Breast epithelium (tissue), 3 donors: ENCODE data around the gene PTPRU.

ENCODE experiments used
- POLR2A ChIP-seq: fragments of 450-650 bp; IDR thresholded peaks from one replicate; pipeline ENCODE4 v1.6.1; 2016; ENCODE audit warnings: antibody characterized with exemption, mild to moderate bottlenecking, moderate library complexity
- POLR2AphosphoS5 ChIP-seq, 3 donors: sonication (generic); formaldehyde crosslinking; IDR thresholded peaks; one replicate each; pipeline ENCODE4 v1.6.1; 2017; ENCODE audit warnings: antibody characterized with exemption in 3 of 3
- TF ChIP-seq, protein P1 (sequence below), 3 donors: fragments of 450-650 bp; IDR thresholded peaks; one replicate each; pipeline ENCODE4 v1.5.1; 2016 to 2017; ENCODE audit warnings: antibody characterized with exemption in 3 of 3, mild to moderate bottlenecking in 3 of 3, moderate library complexity in 3 of 3

DNA sequence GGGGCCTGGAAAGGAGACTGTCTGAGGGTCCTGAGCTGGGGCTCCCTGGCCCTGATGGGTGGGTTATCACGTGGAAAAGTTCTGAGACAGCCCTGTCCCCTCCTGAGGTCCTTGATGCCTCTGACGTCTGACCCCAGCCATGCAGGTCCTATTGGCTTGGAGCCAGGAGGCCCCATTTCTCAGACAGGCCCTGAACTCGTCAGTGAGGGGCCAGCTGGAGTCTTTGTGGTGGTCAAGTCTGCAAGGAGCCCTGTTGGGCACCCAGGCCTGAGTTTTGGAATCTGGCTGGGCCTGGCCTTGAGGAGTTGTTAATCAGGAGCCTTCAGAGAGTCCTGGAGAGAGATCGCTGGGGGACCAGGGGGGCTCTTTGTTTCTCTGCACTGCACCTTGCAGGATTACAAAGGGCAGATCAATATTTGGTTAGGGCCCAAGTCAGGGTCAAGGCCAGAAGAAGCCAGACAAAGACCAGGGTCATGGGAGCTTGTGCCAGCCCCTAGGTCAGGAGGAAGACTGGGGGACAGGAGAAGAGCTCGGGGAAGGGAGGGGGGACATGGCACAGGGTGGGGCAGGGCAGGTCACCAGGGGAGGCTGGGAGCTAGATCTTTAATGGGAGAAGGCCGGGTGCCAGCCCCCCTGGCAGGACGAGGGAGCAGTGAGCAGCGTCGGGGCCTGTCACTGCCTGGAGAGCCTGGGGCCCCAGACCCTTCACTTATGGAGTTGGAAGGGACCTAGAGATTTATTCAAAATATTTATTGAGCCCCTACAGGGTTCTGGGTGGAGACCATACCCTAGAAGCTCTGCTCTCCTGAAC, 83.2 kb downstream of the PTPRU start:
- TF ChIP-seq, protein P1, sequence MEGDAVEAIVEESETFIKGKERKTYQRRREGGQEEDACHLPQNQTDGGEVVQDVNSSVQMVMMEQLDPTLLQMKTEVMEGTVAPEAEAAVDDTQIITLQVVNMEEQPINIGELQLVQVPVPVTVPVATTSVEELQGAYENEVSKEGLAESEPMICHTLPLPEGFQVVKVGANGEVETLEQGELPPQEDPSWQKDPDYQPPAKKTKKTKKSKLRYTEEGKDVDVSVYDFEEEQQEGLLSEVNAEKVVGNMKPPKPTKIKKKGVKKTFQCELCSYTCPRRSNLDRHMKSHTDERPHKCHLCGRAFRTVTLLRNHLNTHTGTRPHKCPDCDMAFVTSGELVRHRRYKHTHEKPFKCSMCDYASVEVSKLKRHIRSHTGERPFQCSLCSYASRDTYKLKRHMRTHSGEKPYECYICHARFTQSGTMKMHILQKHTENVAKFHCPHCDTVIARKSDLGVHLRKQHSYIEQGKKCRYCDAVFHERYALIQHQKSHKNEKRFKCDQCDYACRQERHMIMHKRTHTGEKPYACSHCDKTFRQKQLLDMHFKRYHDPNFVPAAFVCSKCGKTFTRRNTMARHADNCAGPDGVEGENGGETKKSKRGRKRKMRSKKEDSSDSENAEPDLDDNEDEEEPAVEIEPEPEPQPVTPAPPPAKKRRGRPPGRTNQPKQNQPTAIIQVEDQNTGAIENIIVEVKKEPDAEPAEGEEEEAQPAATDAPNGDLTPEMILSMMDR (IDR thresholded peaks at IDR 0.05): no peak
- TF ChIP-seq POLR2AphosphoS5 (IDR thresholded peaks at IDR 0.05) (no peak), POLR2A (no peak)
